Stimulated activated memory B cell treated with anti-CD40 and anti-IgM and Interleukin-4, amounts not matched to agents 10 μg/mL and 1 μg/mL and 100 μg/mL, for 72 hours (primary cell): ENCODE data around the gene OR10J5.
"Not testable (repeated sequence)": the region's sequence is repeated elsewhere in the genome, so short reads cannot be mapped to it uniquely, and the experiment has no call there.

Experiments
- ATAC-seq: fragments of 150-1000 bp; cut with Tn5 transposase; 2 replicates; pipeline ENCODE4 v1.10.0; 2021
- H3K27ac Mint-ChIP-seq: one replicate; pipeline ENCODE4 v1.8.0; 2022; ENCODE audit warnings: mild to moderate bottlenecking, mixed read lengths
- H3K27me3 Mint-ChIP-seq: one replicate; pipeline ENCODE4 v1.8.0; 2022; ENCODE audit warnings: mixed read lengths
- H3K36me3 Mint-ChIP-seq: one replicate; pipeline ENCODE4 v1.8.0; 2022; ENCODE audit warnings: mixed read lengths
- H3K4me1 Mint-ChIP-seq: one replicate; pipeline ENCODE4 v1.8.0; 2022; ENCODE audit warnings: mixed read lengths
- H3K4me3 Mint-ChIP-seq: one replicate; pipeline ENCODE4 v1.8.0; 2022; ENCODE audit warnings: mild to moderate bottlenecking, moderate library complexity, mixed read lengths
- H3K9me3 Mint-ChIP-seq: one replicate; pipeline ENCODE4 v1.8.0; 2022; ENCODE audit warnings: mixed read lengths

Gene OR10J5

GRCh38 chr1:159508951-159509350 lies 26.9 kb downstream of the OR10J5 start:
- Mint-ChIP-seq H3K4me3 (no peak overlapping the region), H3K4me1 (no peaks in the 10 kb centered on the region), H3K9me3 (peaks cover 9% of the 10 kb centered on the region), H3K27ac (no peak overlapping the region), H3K36me3 (peaks cover 5% of the 10 kb centered on the region), H3K27me3 (peaks cover 17% of the 10 kb centered on the region)
- no peak for ATAC-seq

GRCh38 chr1:159505676-159506075 lies 30.1 kb downstream of the OR10J5 start:
- no peak for ATAC-seq
- Mint-ChIP-seq H3K36me3 (peaks cover 5% of the 10 kb centered on the region), H3K27ac (no peak overlapping the region), H3K4me3 (no peak overlapping the region), H3K27me3 (peaks cover 10% of the 10 kb centered on the region), H3K9me3 (peaks cover 9% of the 10 kb centered on the region), H3K4me1 (no peaks in the 10 kb centered on the region)

- Mint-ChIP-seq H3K4me1 (no peaks in the 10 kb centered on the region), H3K27me3 (peaks cover 10% of the 10 kb centered on the region), H3K4me3 (no peak overlapping the region), H3K9me3 (peaks cover 26% of the 10 kb centered on the region), H3K27ac (no peak overlapping the region), H3K36me3 (peaks cover 5% of the 10 kb centered on the region)
- no peak for ATAC-seq
Measured at GRCh38 chr1:159501082-159501481, 34.7 kb downstream of the OR10J5 start.

GRCh38 chr1:159494513-159495210 lies 41.1 kb downstream of the OR10J5 start:
- H3K9me3 Mint-ChIP-seq, result peaks cover 16% of the 10 kb centered on the region
- H3K36me3 Mint-ChIP-seq, H3K27me3 Mint-ChIP-seq, ATAC-seq, H3K4me1 Mint-ChIP-seq, H3K4me3 Mint-ChIP-seq, H3K27ac Mint-ChIP-seq: not testable (repeated sequence)

- Mint-ChIP-seq H3K27me3 (no peaks in the 10 kb centered on the region), H3K4me1 (no peaks in the 10 kb centered on the region), H3K36me3 (no peaks in the 10 kb centered on the region), H3K4me3 (no peak overlapping the region), H3K27ac (no peak overlapping the region), H3K9me3 (peaks cover 6% of the 10 kb centered on the region)
- no peak for ATAC-seq
Measured at GRCh38 chr1:159493354-159493753, 42.5 kb downstream of the OR10J5 start.

- Mint-ChIP-seq H3K9me3 (no peaks in the 10 kb centered on the region), H3K27me3 (no peaks in the 10 kb centered on the region), H3K4me3 (no peak overlapping the region), H3K36me3 (no peaks in the 10 kb centered on the region), H3K27ac (no peak overlapping the region), H3K4me1 (no peaks in the 10 kb centered on the region)
- ATAC-seq, result no peak
Measured at GRCh38 chr1:159492575-159493323, 43.1 kb downstream of the OR10J5 start.
